ENCODE measurements around the gene ADM.

Gene ADM

DNA sequence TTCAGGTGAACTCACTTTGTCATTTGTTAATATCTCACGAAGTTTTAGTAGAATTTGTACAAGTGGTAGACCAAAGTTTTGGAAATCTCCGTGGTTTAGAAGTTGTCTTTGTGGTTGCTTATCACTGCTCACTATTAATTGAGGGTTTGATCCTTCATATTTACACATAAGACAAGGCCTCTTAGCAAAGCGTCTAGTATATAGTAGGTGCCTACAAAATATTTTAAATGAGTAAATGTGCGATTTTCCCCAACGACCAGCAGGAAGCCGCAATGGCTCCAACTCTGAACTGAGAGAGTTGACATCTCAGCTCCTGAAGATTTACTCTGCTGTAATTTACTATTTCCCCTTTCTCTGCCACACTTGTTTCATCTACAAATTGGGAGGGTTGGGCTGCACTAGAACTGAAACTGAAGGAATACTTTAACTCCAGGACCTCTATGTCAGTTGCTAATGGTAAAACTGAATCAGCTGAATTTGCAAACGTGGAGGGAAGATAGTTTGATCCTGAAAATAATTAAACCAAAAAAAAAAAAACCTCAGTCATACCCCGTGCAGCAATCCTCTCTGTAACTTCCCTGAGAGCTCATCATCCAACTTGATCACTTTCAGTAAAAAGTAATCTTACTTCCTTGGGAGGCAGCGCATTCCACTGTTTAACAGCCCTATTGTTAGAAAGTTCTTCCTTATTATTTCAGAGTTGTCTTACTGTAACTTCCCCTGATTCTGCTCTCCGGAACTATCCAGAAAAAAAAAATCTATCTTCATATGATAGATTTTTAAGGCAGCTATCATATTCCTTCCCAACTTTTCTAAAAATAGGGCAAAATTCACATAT, 9.6 kb upstream of the ADM start:
- H2AFZ ChIP-seq (ENCODE audit: insufficient read depth, low read length, poor library complexity) = no peak overlapping the region

DNA sequence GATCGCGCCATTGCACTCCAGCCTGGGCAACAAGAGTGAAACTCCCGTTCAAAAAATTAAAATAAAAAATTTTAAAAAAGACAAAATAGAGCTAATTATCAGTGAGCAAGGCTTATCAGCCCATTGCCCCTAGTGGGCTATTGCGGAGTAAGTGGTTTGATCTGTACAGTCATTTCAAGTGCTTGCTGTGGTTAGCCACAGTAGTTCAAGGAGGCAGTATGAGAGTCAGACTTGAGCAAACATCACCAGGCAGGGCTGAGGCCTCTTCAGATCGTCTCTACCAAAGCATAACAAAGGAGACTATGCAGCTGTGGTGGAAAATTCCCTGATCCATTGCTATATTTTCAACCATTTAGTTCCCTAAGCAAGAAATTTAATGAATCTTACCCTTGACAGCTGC, 6.5 kb upstream of the ADM start:
- no peak overlapping the region for H3K4ac ChIP-seq (ENCODE audit: low read depth, low read length)
- H3K9me3 ChIP-seq (ENCODE audit: insufficient read depth, low read depth, low read length) = no peaks in the 10 kb centered on the region
- H3K27me3 ChIP-seq (ENCODE audit: insufficient read depth, low read length) = no peaks in the 10 kb centered on the region
- no peak overlapping the region for H3K14ac ChIP-seq (ENCODE audit: low read length)
- WGBS (ENCODE audit: extremely low coverage, insufficient coverage, insufficient read length) = no CpG with 5 or more reads among the region's 5 CpGs
- H3K23ac ChIP-seq (ENCODE audit: low read length) = no peak overlapping the region
- no peak overlapping the region for H3K4me3 ChIP-seq (ENCODE audit: low read depth, low read length)
- H2BK5ac ChIP-seq (ENCODE audit: low read depth, low read length, poor library complexity) = no peak overlapping the region
- no peak overlapping the region for H2BK120ac ChIP-seq (ENCODE audit: insufficient read depth, low read length, poor library complexity)
- peaks cover 24% of the 10 kb centered on the region for H3K79me1 ChIP-seq (ENCODE audit: low read length)
- no peak overlapping the region for H4K12ac ChIP-seq (ENCODE audit: low read depth, low read length)
- no peak overlapping the region for H2AFZ ChIP-seq (ENCODE audit: insufficient read depth, low read length, poor library complexity)
- DNase-seq = no peak
- H3K36me3 ChIP-seq (ENCODE audit: control insufficient read depth in 1 of 2, insufficient read depth in 2 of 2, low read length in 2 of 2) = no peaks in the 10 kb centered on the region
- H3K4me1 ChIP-seq (ENCODE audit: control insufficient read depth in 1 of 2, insufficient read depth in 2 of 2, low read length in 2 of 2) = peaks cover 0 to 6% of the 10 kb centered on the region in 2 experiments
- no peak overlapping the region for H4K8ac ChIP-seq (ENCODE audit: low read depth, low read length)
- H3K79me2 ChIP-seq (ENCODE audit: control insufficient read depth, insufficient read depth, low read length, poor library complexity) = peaks cover 22% of the 10 kb centered on the region
- H4K91ac ChIP-seq (ENCODE audit: low read depth, low read length) = no peak overlapping the region
- no peak overlapping the region for H3K4me2 ChIP-seq (ENCODE audit: low read length)
- H2AK5ac ChIP-seq (ENCODE audit: low read length) = no peak overlapping the region
- H3K27ac ChIP-seq (ENCODE audit: low read depth, low read length) = no peak overlapping the region
- H3K9ac ChIP-seq (ENCODE audit: low read length) = no peak overlapping the region
- no peak overlapping the region for H3K18ac ChIP-seq (ENCODE audit: low read length)
- no peak overlapping the region for H2BK12ac ChIP-seq (ENCODE audit: low read length)

More for the DNA sequence above, 9.6 kb upstream of the ADM start:
- Histone ChIP-seq H3K9me3 (ENCODE audit: insufficient read depth, low read depth, low read length) (no peaks in the 10 kb centered on the region), H2BK5ac (ENCODE audit: low read depth, low read length, poor library complexity) (no peak overlapping the region), H2AK5ac (ENCODE audit: low read length) (no peak overlapping the region), H3K4me2 (ENCODE audit: low read length) (peak overlapping the region; percentile 97), H3K23ac (ENCODE audit: low read length) (no peak overlapping the region), H2BK120ac (ENCODE audit: insufficient read depth, low read length, poor library complexity) (no peak overlapping the region), H3K79me1 (ENCODE audit: low read length) (peaks cover 16% of the 10 kb centered on the region), H4K91ac (ENCODE audit: low read depth, low read length) (no peak overlapping the region), H2BK12ac (ENCODE audit: low read length) (no peak overlapping the region), H3K14ac (ENCODE audit: low read length) (no peak overlapping the region), H3K18ac (ENCODE audit: low read length) (no peak overlapping the region), H3K79me2 (ENCODE audit: control insufficient read depth, insufficient read depth, low read length, poor library complexity) (peaks cover 12% of the 10 kb centered on the region), H3K9ac (ENCODE audit: low read length) (no peak overlapping the region), H3K27me3 (ENCODE audit: insufficient read depth, low read length) (no peaks in the 10 kb centered on the region), H3K27ac (ENCODE audit: low read depth, low read length) (peak overlapping the region; percentile 100), H4K8ac (ENCODE audit: low read depth, low read length) (no peak overlapping the region), H3K4me3 (ENCODE audit: low read depth, low read length) (no peak overlapping the region), H4K12ac (ENCODE audit: low read depth, low read length) (no peak overlapping the region), H3K4me1 (ENCODE audit: control insufficient read depth in 1 of 2, insufficient read depth in 2 of 2, low read length in 2 of 2) (peaks cover 0 to 3% of the 10 kb centered on the region in 2 experiments), H3K36me3 (ENCODE audit: control insufficient read depth in 1 of 2, insufficient read depth in 2 of 2, low read length in 2 of 2) (no peaks in the 10 kb centered on the region), H3K4ac (ENCODE audit: low read depth, low read length) (no peak overlapping the region)
- no peak for DNase-seq
- no CpG with 5 or more reads among the region's 10 CpGs for WGBS (ENCODE audit: extremely low coverage, insufficient coverage, insufficient read length)

DNA sequence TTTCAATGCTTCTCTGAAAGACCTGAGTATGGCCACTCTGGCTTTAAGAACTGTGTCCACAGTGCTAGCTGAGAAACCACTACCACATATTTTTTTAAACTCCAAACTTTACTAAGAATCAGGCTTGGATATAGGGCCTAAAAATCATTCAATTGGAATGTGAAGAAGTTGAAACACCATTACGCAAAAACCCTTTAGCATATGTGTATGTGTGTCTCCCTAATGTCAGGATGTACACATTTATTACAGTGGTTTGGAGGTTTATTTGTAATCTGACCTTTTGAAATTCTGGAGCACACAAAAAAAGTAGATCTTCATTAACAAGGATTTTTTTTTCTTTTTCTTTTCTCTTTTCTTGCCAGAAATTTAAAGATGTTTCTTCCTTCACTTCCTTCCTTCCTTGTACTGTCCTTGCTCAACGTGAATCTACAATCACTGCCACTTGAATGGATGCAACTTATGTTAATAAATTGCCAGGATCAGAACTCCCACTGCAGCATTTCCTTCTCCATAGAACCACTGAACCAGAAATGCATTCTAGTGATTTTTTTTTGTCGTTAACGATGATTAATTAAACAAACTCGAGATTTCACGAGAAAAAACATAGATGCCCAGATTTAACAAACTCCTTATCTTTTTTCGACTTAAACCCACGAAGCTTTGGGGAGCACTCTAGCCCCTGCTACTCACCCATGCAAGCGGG, 3.1 kb upstream of the ADM start:
- Histone ChIP-seq H2AK5ac (ENCODE audit: low read length) (no peak overlapping the region), H2BK120ac (ENCODE audit: insufficient read depth, low read length, poor library complexity) (no peak overlapping the region), H3K4me3 (ENCODE audit: low read depth, low read length) (peak overlapping the region; percentile 79), H3K14ac (ENCODE audit: low read length) (no peak overlapping the region), H3K79me2 (ENCODE audit: control insufficient read depth, insufficient read depth, low read length, poor library complexity) (peaks cover 35% of the 10 kb centered on the region), H4K12ac (ENCODE audit: low read depth, low read length) (no peak overlapping the region), H4K8ac (ENCODE audit: low read depth, low read length) (no peak overlapping the region), H3K18ac (ENCODE audit: low read length) (no peak overlapping the region), H2BK5ac (ENCODE audit: low read depth, low read length, poor library complexity) (no peak overlapping the region), H3K27ac (ENCODE audit: low read depth, low read length) (no peak overlapping the region), H3K4me2 (ENCODE audit: low read length) (peak overlapping the region; percentile 86), H3K4ac (ENCODE audit: low read depth, low read length) (no peak overlapping the region), H3K27me3 (ENCODE audit: insufficient read depth, low read length) (no peaks in the 10 kb centered on the region), H3K79me1 (ENCODE audit: low read length) (peaks cover 37% of the 10 kb centered on the region), H2AFZ (ENCODE audit: insufficient read depth, low read length, poor library complexity) (no peak overlapping the region), H3K9ac (ENCODE audit: low read length) (no peak overlapping the region), H3K23ac (ENCODE audit: low read length) (no peak overlapping the region), H3K9me3 (ENCODE audit: insufficient read depth, low read depth, low read length) (no peaks in the 10 kb centered on the region), H3K36me3 (ENCODE audit: control insufficient read depth in 1 of 2, insufficient read depth in 2 of 2, low read length in 2 of 2) (no peaks in the 10 kb centered on the region), H2BK12ac (ENCODE audit: low read length) (no peak overlapping the region), H4K91ac (ENCODE audit: low read depth, low read length) (no peak overlapping the region), H3K4me1 (ENCODE audit: control insufficient read depth in 1 of 2, insufficient read depth in 2 of 2, low read length in 2 of 2) (peaks cover 3 to 4% of the 10 kb centered on the region in 2 experiments)
- DNase-seq = peak in 1 of 2 donors; percentile 44
- no CpG with 5 or more reads among the region's 9 CpGs for WGBS (ENCODE audit: extremely low coverage, insufficient coverage, insufficient read length)

DNA sequence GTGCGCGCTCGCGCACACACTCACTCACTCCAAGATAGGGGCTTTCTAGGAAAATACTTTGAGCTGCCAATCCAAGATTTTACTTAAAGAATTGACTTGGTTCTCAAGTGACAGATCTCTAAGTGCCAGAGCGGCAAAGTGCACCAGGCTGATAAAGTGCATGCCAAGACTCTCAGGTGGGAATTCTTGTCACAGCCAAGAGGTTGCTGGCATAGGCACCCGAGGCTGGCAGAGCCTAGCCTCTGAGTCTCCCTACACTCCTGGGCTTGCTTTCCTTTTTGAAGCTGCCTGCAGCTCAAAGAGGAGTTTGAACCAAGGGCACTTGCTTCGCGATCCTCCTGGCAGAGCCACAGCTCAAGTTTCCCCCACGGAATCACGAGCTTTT, 2.5 kb upstream of the ADM start:
- H2BK12ac ChIP-seq (ENCODE audit: low read length) = peak overlapping the region; percentile 29
- peak overlapping the region; percentile 94 for H3K14ac ChIP-seq (ENCODE audit: low read length)
- H3K79me1 ChIP-seq (ENCODE audit: low read length) = peaks cover 38% of the 10 kb centered on the region
- peaks cover 36% of the 10 kb centered on the region for H3K79me2 ChIP-seq (ENCODE audit: control insufficient read depth, insufficient read depth, low read length, poor library complexity)
- peak overlapping the region; percentile 50 for H3K4ac ChIP-seq (ENCODE audit: low read depth, low read length)
- no peaks in the 10 kb centered on the region for H3K36me3 ChIP-seq (ENCODE audit: control insufficient read depth in 1 of 2, insufficient read depth in 2 of 2, low read length in 2 of 2)
- H4K12ac ChIP-seq (ENCODE audit: low read depth, low read length) = peak overlapping the region; percentile 19
- H3K4me1 ChIP-seq (ENCODE audit: control insufficient read depth in 1 of 2, insufficient read depth in 2 of 2, low read length in 2 of 2) = peaks cover 5 to 6% of the 10 kb centered on the region in 2 experiments
- no peaks in the 10 kb centered on the region for H3K9me3 ChIP-seq (ENCODE audit: insufficient read depth, low read depth, low read length)
- peak overlapping the region; percentile 88 for H2BK120ac ChIP-seq (ENCODE audit: insufficient read depth, low read length, poor library complexity)
- H3K9ac ChIP-seq (ENCODE audit: low read length) = peak overlapping the region; percentile 82
- peak in 1 of 2 donors; percentile 26 for DNase-seq
- H4K91ac ChIP-seq (ENCODE audit: low read depth, low read length) = peak overlapping the region; percentile 95
- H2BK5ac ChIP-seq (ENCODE audit: low read depth, low read length, poor library complexity) = peak overlapping the region; percentile 2
- peak overlapping the region; percentile 85 for H3K27ac ChIP-seq (ENCODE audit: low read depth, low read length)
- no peak overlapping the region for H3K23ac ChIP-seq (ENCODE audit: low read length)
- no peak overlapping the region for H2AK5ac ChIP-seq (ENCODE audit: low read length)
- H3K4me3 ChIP-seq (ENCODE audit: low read depth, low read length) = peak overlapping the region; percentile 79
- peak overlapping the region; percentile 75 for H2AFZ ChIP-seq (ENCODE audit: insufficient read depth, low read length, poor library complexity)
- peak overlapping the region; percentile 91 for H4K8ac ChIP-seq (ENCODE audit: low read depth, low read length)
- no peaks in the 10 kb centered on the region for H3K27me3 ChIP-seq (ENCODE audit: insufficient read depth, low read length)
- WGBS (ENCODE audit: extremely low coverage, insufficient coverage, insufficient read length) = no CpG with 5 or more reads among the region's 10 CpGs
- H3K18ac ChIP-seq (ENCODE audit: low read length) = peak overlapping the region; percentile 64
- H3K4me2 ChIP-seq (ENCODE audit: low read length) = peak overlapping the region; percentile 86

All from trophoblast cell (in vitro differentiated cells and primary cell).